A673 (cell line): ENCODE measurements around the gene ABCA4.

ENCODE experiments used
- CTCF ChIP-seq: fragments of 300-800, 200-600 bp; sonication (generic); conservative IDR thresholded peaks from 2 replicates; pipeline ENCODE4 v1.5.1; 2017; ENCODE audit warnings: low read depth, mild to moderate bottlenecking, antibody characterized with exemption, low read length, moderate library complexity, mixed read lengths
- EZH2 ChIP-seq: fragments of 200-600 bp; sonication (generic); IDR thresholded peaks from 2 replicates; pipeline ENCODE4 v1.6.1; 2017; ENCODE audit warnings: borderline replicate concordance, low read depth, mild to moderate bottlenecking, mixed read lengths, antibody characterized with exemption, low read length; ENCODE audit not compliant: poor library complexity, severe bottlenecking

- TF ChIP-seq CTCF (no peak), EZH2 (no peak)
These were observed 106.9 kb downstream of the ABCA4 start for GRCh38 chr1:94014087-94014486.
